SK-N-SH (cell line): ENCODE data around the gene ALDH4A1. TPM values are rescaled to one million over a fixed set of nuclear protein-coding genes. Genes with fewer than 3 reads are reported as not detected.

Experiments used
- CTCF ChIA-PET: fragments of 300-600, 350-600 bp; formaldehyde crosslinking; extraction: SDS; loops from one replicate; lab custom pipeline; 2021; lab: Yijun Ruan, JAX
- POLR2A ChIA-PET: fragments of 350-600 bp; sonication (Branson Sonifier 250); formaldehyde crosslinking; extraction: SDS; loops from one replicate; lab custom pipeline; 2020; ENCODE audit warnings: antibody characterized with exemption, inconsistent platforms; lab: Yijun Ruan, JAX
- DNase-seq: peaks from one replicate; pipeline ENCODE4 v3.0.0; 2012
- H2AFZ ChIP-seq: fragments of 200-600 bp; sonication (generic); 2 replicates; pipeline ENCODE4 v1.8.1; 2016; ENCODE audit warnings: antibody characterized with exemption, mild to moderate bottlenecking, low read depth
- H3F3A ChIP-seq: fragments of 200-600 bp; sonication (generic); replicated peaks from 2 replicates; pipeline ENCODE3; 2016; ENCODE audit warnings: antibody characterized with exemption, mild to moderate bottlenecking; ENCODE audit not compliant: insufficient read depth
- H3K27ac ChIP-seq, 2 experiments: fragments of 200-500 bp in 1 of 2; fragments of 200-600 bp in 1 of 2; sonication (Bioruptor generic) in 1 of 2; sonication (generic), shearing (Covaris generic) in 1 of 2; 2 replicates each; pipeline versions ENCODE4 v1.5.1 to v1.6.1; 2014 to 2016; ENCODE audit warnings: low read depth in 2 of 2, inconsistent platforms in 1 of 2, low read length in 1 of 2, mild to moderate bottlenecking in 1 of 2, mixed read lengths in 1 of 2
- H3K27me3 ChIP-seq: fragments of 200-600 bp; sonication (generic), shearing (Covaris generic); 2 replicates; pipeline ENCODE4 v1.6.1; 2016; ENCODE audit warnings: mixed run types; ENCODE audit not compliant: insufficient read depth
- H3K36me3 ChIP-seq, 2 experiments: fragments of 200-500 bp in 1 of 2; fragments of 200-600 bp in 1 of 2; sonication (Bioruptor generic) in 1 of 2; sonication (generic) in 1 of 2; replicated peaks in 1 of 2; 2 replicates each; pipeline versions ENCODE3 to v1.5.1; 2014 to 2016; ENCODE audit warnings: low read length in 1 of 2, mild to moderate bottlenecking in 1 of 2; ENCODE audit not compliant: insufficient read depth in 2 of 2, control insufficient read depth in 1 of 2
- H3K4me1 ChIP-seq, 2 experiments: fragments of 200-500 bp in 1 of 2; fragments of 200-600 bp in 1 of 2; sonication (Bioruptor generic) in 1 of 2; sonication (generic), shearing (Covaris generic) in 1 of 2; 2 replicates each; pipeline versions ENCODE4 v1.5.1 to v1.6.1; 2014 to 2016; ENCODE audit warnings: low read depth in 1 of 2, low read length in 1 of 2, mixed run types in 1 of 2; ENCODE audit not compliant: insufficient read depth in 2 of 2, control insufficient read depth in 1 of 2
- H3K4me2 ChIP-seq: fragments of 200-600 bp; sonication (generic), shearing (Covaris generic); 2 replicates; pipeline ENCODE4 v1.6.1; 2017; ENCODE audit warnings: mixed run types
- H3K4me3 ChIP-seq, 2 experiments: fragments of 200-500 bp in 1 of 2; fragments of 200-600 bp in 1 of 2; sonication (Bioruptor generic) in 1 of 2; sonication (generic), shearing (Covaris generic) in 1 of 2; 2 replicates each; pipeline versions ENCODE4 v1.5.1 to v1.8.1; 2014 to 2016; ENCODE audit warnings: low read depth in 2 of 2, inconsistent platforms in 1 of 2, low read length in 1 of 2, mild to moderate bottlenecking in 1 of 2, mixed read lengths in 1 of 2, moderate library complexity in 1 of 2
- H3K79me2 ChIP-seq: fragments of 200-600 bp; sonication (generic); 2 replicates; pipeline ENCODE4 v1.8.1; 2017; ENCODE audit warnings: mild to moderate bottlenecking; ENCODE audit not compliant: insufficient read depth
- H3K9ac ChIP-seq: fragments of 200-600 bp; sonication (generic); 2 replicates; pipeline ENCODE4 v1.6.1; 2017; ENCODE audit warnings: mixed run types
- H3K9me2 ChIP-seq: fragments of 200-600 bp; sonication (generic); 2 replicates; pipeline ENCODE4 v1.6.1; 2017; ENCODE audit warnings: mixed run types
- H3K9me3 ChIP-seq: fragments of 200-600 bp; sonication (generic); 2 replicates; pipeline ENCODE4 v1.6.1; 2017; ENCODE audit warnings: mixed run types, mild to moderate bottlenecking, moderate library complexity
- H4K20me1 ChIP-seq: fragments of 200-600 bp; sonication (generic); 2 replicates; pipeline ENCODE4 v1.6.1; 2017; ENCODE audit warnings: mild to moderate bottlenecking, mixed run types; ENCODE audit not compliant: insufficient read depth
- CTCF ChIP-seq: fragments of 200-600 bp; sonication (generic); IDR thresholded peaks from 2 replicates; pipeline ENCODE4 v1.6.1; 2017; ENCODE audit warnings: antibody characterized with exemption, mild to moderate bottlenecking, moderate library complexity
- ELF1 ChIP-seq: IDR thresholded peaks from 2 replicates; pipeline ENCODE4 v1.4.0; 2012
- EZH2phosphoT487 ChIP-seq: fragments of 200-600 bp; sonication (generic); IDR thresholded peaks from 2 replicates; pipeline ENCODE4 v1.6.1; 2017; ENCODE audit warnings: low read depth, mixed run types, mild to moderate bottlenecking, antibody characterized with exemption, moderate library complexity, borderline replicate concordance
- GATA2 ChIP-seq: sonication (generic); formaldehyde crosslinking; IDR thresholded peaks from 2 replicates; pipeline ENCODE4 v1.5.0; 2020; ENCODE audit warnings: mild to moderate bottlenecking, missing genetic modification reagents
- IRF3 ChIP-seq: fragments of 150-350 bp; IDR thresholded peaks from 2 replicates; pipeline ENCODE4 v1.6.1; 2016; ENCODE audit warnings: mild to moderate bottlenecking, low read depth, low read length
- MAX ChIP-seq: IDR thresholded peaks from 2 replicates; pipeline ENCODE4 v1.4.0; 2012; ENCODE audit warnings: low read depth
- MEF2A ChIP-seq: IDR thresholded peaks from 2 replicates; pipeline ENCODE4 v1.4.0; 2012; ENCODE audit warnings: low read depth, borderline replicate concordance
- NFIC ChIP-seq: IDR thresholded peaks from 2 replicates; pipeline ENCODE4 v1.4.0; 2012; ENCODE audit warnings: borderline replicate concordance
- PBX3 ChIP-seq: IDR thresholded peaks from 2 replicates; pipeline ENCODE4; 2012
- POLR2AphosphoS5 ChIP-seq: IDR thresholded peaks from 2 replicates; pipeline ENCODE4 v1.6.1; 2012; ENCODE audit warnings: low read depth, low read length
- RCOR1 ChIP-seq: fragments of 150-350 bp; IDR thresholded peaks from 2 replicates; pipeline ENCODE4 v1.6.1; 2017; ENCODE audit warnings: antibody characterized with exemption, low read length
- REST ChIP-seq: IDR thresholded peaks from 2 replicates; pipeline ENCODE4 v1.6.1; 2012; ENCODE audit warnings: mild to moderate bottlenecking, low read depth, low read length, moderate library complexity
- RFX5 ChIP-seq: IDR thresholded peaks from 2 replicates; pipeline ENCODE4 v1.6.1; 2012; ENCODE audit warnings: mild to moderate bottlenecking, improper control_type of control experiment, low read length
- RXRA ChIP-seq: IDR thresholded peaks from 2 replicates; pipeline ENCODE4 v1.4.0; 2012; ENCODE audit warnings: low read depth, mild to moderate bottlenecking, borderline replicate concordance
- SIN3A ChIP-seq: IDR thresholded peaks from 2 replicates; pipeline ENCODE4 v1.6.1; 2012; ENCODE audit warnings: low read depth, mild to moderate bottlenecking, low read length, moderate library complexity, borderline replicate concordance
- TAF1 ChIP-seq: IDR thresholded peaks from 2 replicates; pipeline ENCODE4 v1.6.1; 2012; ENCODE audit warnings: low read depth, mild to moderate bottlenecking, low read length, moderate library complexity, borderline replicate concordance
- TCF12 ChIP-seq: IDR thresholded peaks from 2 replicates; pipeline ENCODE4 v1.4.0; 2012
- TEAD4 ChIP-seq: IDR thresholded peaks from 2 replicates; pipeline ENCODE4 v1.4.0; 2012; ENCODE audit warnings: mild to moderate bottlenecking, borderline replicate concordance; ENCODE audit not compliant: insufficient read depth
- WGBS: methylation state at CpG from one replicate; pipeline ENCODE4 v1.1.6; 2017; ENCODE audit warnings: low lambda C conversion rate; 5-methylcytosine and 5-hydroxymethylcytosine counted together
- polyA plus RNA-seq, 3 experiments: library from polyadenylated mRNA; depleted of rRNA; stranded (reverse); fragments of >200 nt; gene quantifications; 2 replicates each; pipeline ENCODE4 v1.2.3, GENCODE V29; 2012

The ALDH4A1 gene
- polyA plus RNA-seq, 1 of the 3 experiments (the other 2 are of a cell fraction) = 18.5 TPM

- H3K4me3 ChIP-seq = no peak within 1 kb of the TSS
- DNase-seq = no peak
- 14% methylated on average over 2 of the region's 4 CpGs for WGBS
- ChIA-PET POLR2A (no interaction called here), CTCF (interaction anchor here (6.4 kb wide), 1 partner anchor 15 kb away, joined by 30 read pairs; no protein-coding TSS in a partner anchor)
- no peak within 1 kb of the TSS for H2AFZ ChIP-seq
- H3K4me2 ChIP-seq = no peak within 1 kb of the TSS
- peaks cover 6% of the 10 kb centered on the region; the same call in 1 of the 2 replicates for H3K27me3 ChIP-seq
- TF ChIP-seq TCF12 (no peak), RCOR1 (no peak), RXRA (no peak), SIN3A (no peak), ELF1 (no peak), MAX (no peak), GATA2 (CRISPR knock-in tag) (no peak), CTCF (no peak)
- no peaks in the 10 kb centered on the region for H3K36me3 ChIP-seq
- H3K4me1 ChIP-seq = no peaks in the 10 kb centered on the region
- H3K9ac ChIP-seq = no peak within 1 kb of the TSS
- no peaks in the 10 kb centered on the region for H4K20me1 ChIP-seq
- H3K9me2 ChIP-seq = no peaks in the 10 kb centered on the region
- no peaks in the 10 kb centered on the region for H3F3A ChIP-seq
- no peaks in the 10 kb centered on the region for H3K9me3 ChIP-seq
- no peak within 1 kb of the TSS for H3K27ac ChIP-seq
- H3K79me2 ChIP-seq = no peaks in the 10 kb centered on the region
Measured at GRCh38 chr1:18859560-18859959, 42.8 kb downstream of the ALDH4A1 start, which contains the start of gene TAS1R2. TAS1R2 (minus strand) TSS chr1:18859660; CDS start chr1:18859660, 0 bp downstream.

- CTCF ChIA-PET = no interaction called here
- no peaks in the 10 kb centered on the region for H3F3A ChIP-seq
- 51% methylated on average over 7 of the region's 7 CpGs for WGBS
- no peak overlapping the region for H3K4me2 ChIP-seq
- no peak overlapping the region for H3K4me3 ChIP-seq
- no peak overlapping the region for H3K27ac ChIP-seq
- no peaks in the 10 kb centered on the region for H3K9me3 ChIP-seq
- DNase-seq = no peak
- H3K9me2 ChIP-seq = no peaks in the 10 kb centered on the region
- no peaks in the 10 kb centered on the region; the same call in 1 of the 2 replicates for H3K27me3 ChIP-seq
- no peak overlapping the region for H3K9ac ChIP-seq
- POLR2A ChIA-PET = no interaction called here
- H2AFZ ChIP-seq = no peak overlapping the region
- TF ChIP-seq REST (no peak), NFIC (no peak), TEAD4 (no peak), SIN3A (no peak), RFX5 (no peak), MEF2A (no peak), PBX3 (no peak), IRF3 (no peak), POLR2AphosphoS5 (no peak), TAF1 (no peak), EZH2phosphoT487 (no peak), RXRA (no peak)
- H4K20me1 ChIP-seq = no peaks in the 10 kb centered on the region
- no peaks in the 10 kb centered on the region for H3K4me1 ChIP-seq
- H3K79me2 ChIP-seq = no peaks in the 10 kb centered on the region
- no peaks in the 10 kb centered on the region for H3K36me3 ChIP-seq
Measured at GRCh38 chr1:18858070-18858688, 44.2 kb downstream of the ALDH4A1 start.
